Measurements from ENCODE around the gene RGS19.

The RGS19 gene

GRCh38 chr20:64116541-64117431 lies 37.5 kb upstream of the RGS19 start:
- Mint-ChIP-seq H3K27me3 (ENCODE audit: low read depth, poor library complexity) (peaks cover 22% of the 10 kb centered on the region), H3K4me1 (peaks cover 16% of the 10 kb centered on the region), H3K27ac (no peak overlapping the region), H3K36me3 (ENCODE audit: low read depth) (no peaks in the 10 kb centered on the region), H3K9me3 (no peaks in the 10 kb centered on the region), H3K4me3 (no peak overlapping the region)
- no peak for DNase-seq
- TF ChIP-seq, protein P1, sequence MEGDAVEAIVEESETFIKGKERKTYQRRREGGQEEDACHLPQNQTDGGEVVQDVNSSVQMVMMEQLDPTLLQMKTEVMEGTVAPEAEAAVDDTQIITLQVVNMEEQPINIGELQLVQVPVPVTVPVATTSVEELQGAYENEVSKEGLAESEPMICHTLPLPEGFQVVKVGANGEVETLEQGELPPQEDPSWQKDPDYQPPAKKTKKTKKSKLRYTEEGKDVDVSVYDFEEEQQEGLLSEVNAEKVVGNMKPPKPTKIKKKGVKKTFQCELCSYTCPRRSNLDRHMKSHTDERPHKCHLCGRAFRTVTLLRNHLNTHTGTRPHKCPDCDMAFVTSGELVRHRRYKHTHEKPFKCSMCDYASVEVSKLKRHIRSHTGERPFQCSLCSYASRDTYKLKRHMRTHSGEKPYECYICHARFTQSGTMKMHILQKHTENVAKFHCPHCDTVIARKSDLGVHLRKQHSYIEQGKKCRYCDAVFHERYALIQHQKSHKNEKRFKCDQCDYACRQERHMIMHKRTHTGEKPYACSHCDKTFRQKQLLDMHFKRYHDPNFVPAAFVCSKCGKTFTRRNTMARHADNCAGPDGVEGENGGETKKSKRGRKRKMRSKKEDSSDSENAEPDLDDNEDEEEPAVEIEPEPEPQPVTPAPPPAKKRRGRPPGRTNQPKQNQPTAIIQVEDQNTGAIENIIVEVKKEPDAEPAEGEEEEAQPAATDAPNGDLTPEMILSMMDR (IDR thresholded peaks at IDR 0.05): no peak

GRCh38 chr20:64116016-64116415 lies 36.7 kb upstream of the RGS19 start:
- peaks cover 15% of the 10 kb centered on the region for H3K27me3 Mint-ChIP-seq (ENCODE audit: low read depth, poor library complexity)
- TF ChIP-seq, protein P1 (IDR thresholded peaks at IDR 0.05): no peak
- H3K4me1 Mint-ChIP-seq: peaks cover 22% of the 10 kb centered on the region
- H3K4me3 Mint-ChIP-seq: no peak overlapping the region
- H3K27ac Mint-ChIP-seq: no peak overlapping the region
- DNase-seq: no peak
- H3K36me3 Mint-ChIP-seq (ENCODE audit: low read depth): no peaks in the 10 kb centered on the region
- H3K9me3 Mint-ChIP-seq: no peaks in the 10 kb centered on the region

DNA sequence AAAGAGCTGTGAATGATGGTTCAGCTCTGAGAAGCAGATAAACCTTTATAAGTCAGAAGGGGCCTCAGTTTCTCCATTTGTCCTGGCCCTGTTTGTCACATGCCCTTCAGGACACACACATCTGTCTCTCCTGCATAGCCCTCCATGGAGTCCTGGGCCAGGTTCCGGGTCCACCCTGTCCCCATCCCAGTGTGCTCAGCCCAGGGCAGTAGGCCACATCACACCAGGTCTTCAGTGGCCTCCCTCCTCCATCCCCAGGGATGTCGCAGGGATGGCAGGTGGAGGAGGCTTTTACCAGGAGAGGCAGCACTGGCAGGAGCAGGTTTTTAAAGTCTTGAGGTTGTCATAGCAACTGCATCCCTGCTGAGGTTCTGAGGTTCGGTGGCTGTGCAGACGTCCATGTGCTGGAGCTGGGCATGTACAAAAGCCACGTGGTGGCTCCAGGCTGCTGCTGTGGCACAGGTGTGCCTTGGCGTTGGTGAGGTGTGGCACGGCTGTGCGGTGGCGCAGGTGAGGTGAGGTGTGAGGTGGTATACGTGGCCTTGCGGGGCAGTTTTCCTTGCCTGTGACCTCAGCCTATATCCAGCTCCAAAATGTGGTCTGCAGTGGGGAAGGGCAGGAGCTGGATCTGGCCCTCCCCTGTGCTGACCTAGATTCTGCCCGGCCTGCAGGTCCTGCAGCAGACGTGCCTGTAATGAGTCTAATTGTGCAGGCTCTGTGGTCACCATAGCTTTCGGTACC lies 36.0 kb upstream of the RGS19 start:
- Mint-ChIP-seq H3K4me1 (peaks cover 21% of the 10 kb centered on the region), H3K9me3 (no peaks in the 10 kb centered on the region), H3K4me3 (no peak overlapping the region), H3K36me3 (ENCODE audit: low read depth) (no peaks in the 10 kb centered on the region), H3K27me3 (ENCODE audit: low read depth, poor library complexity) (peaks cover 8% of the 10 kb centered on the region), H3K27ac (no peak overlapping the region)
- DNase-seq: no peak
- TF ChIP-seq, protein P1 (IDR thresholded peaks at IDR 0.05): no peak

DNA sequence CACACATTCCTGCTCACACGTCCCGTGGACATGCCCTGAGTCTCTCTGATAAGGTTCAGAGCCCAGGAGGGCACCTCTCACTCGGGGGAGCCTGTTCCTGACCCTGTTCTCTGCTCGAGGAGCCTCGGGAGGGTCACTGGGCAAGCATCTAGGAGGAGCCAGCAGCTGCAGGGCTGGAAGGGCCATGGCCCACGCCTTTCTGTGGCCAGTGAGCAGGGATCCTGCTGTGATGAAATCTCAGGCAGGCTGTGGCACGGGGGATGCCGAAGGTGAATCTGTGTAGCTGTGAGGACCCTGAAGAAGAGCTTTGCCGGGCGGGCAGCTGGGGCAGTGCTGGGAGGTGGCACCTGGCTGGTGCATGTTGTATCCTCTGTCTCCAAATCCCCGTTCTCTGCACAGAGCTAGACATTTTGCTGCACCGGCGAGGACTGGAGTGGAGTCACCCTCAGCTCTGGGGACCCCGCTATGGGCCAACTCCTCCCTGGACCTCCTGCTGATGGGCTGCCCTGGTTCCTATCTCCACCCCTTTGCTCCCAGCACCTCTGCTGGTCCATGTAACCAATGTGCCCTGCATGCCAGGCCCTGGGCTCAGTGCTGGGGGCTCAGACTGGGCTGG lies 35.1 kb upstream of the RGS19 start:
- H3K27ac Mint-ChIP-seq: no peak overlapping the region
- H3K4me1 Mint-ChIP-seq: peaks cover 16% of the 10 kb centered on the region
- no peaks in the 10 kb centered on the region for H3K9me3 Mint-ChIP-seq
- DNase-seq: no peak
- TF ChIP-seq, protein P1 (IDR thresholded peaks at IDR 0.05): no peak
- H3K27me3 Mint-ChIP-seq (ENCODE audit: low read depth, poor library complexity): peaks cover 8% of the 10 kb centered on the region
- H3K4me3 Mint-ChIP-seq: no peak overlapping the region
- H3K36me3 Mint-ChIP-seq (ENCODE audit: low read depth): no peaks in the 10 kb centered on the region

DNA sequence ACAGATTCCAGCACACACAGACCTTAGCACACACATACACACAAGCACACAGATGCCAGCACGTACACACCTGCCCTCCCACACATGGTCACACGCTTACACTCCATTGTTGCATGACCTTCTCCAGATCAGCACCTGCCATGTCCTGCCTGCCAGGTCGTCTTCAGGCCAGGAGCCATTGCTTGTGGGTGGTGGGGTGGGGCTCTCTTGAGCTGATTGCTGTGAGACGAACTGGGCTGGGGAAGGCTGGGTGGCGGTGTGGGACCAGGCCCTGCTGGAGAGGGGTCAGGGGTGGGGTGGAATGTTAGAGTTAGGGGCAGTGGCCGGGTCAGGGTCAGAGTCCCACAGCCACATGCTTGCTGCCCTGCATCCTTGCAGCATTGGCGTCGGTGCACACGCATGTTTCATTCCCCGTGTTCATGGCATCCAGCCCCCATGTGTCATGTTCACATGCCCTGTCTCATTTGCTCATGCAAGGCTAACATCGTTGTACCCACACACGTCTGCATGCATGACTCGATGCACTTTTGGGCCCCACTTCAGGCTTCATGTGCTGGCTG lies 34.6 kb upstream of the RGS19 start:
- TF ChIP-seq, protein P1 (IDR thresholded peaks at IDR 0.05): no peak
- no peak for DNase-seq
- H3K4me1 Mint-ChIP-seq: peaks cover 17% of the 10 kb centered on the region
- H3K27ac Mint-ChIP-seq: no peak overlapping the region
- no peaks in the 10 kb centered on the region for H3K36me3 Mint-ChIP-seq (ENCODE audit: low read depth)
- H3K9me3 Mint-ChIP-seq: no peaks in the 10 kb centered on the region
- peaks cover 6% of the 10 kb centered on the region for H3K27me3 Mint-ChIP-seq (ENCODE audit: low read depth, poor library complexity)
- no peak overlapping the region for H3K4me3 Mint-ChIP-seq

Measured in nephron progenitor cell (in vitro differentiated cells).